Fibroblast of the aortic adventitia (primary cell): ENCODE data around the gene UHMK1. TPM values are rescaled to one million over a fixed set of nuclear protein-coding genes. Genes with fewer than 3 reads are reported as not detected.

Source experiments
- DNase-seq: peaks from one replicate; pipeline ENCODE4 v3.0.0-alpha.2; 2010; ENCODE audit warnings: low read depth
- H3K4me3 ChIP-seq: 2 replicates; pipeline ENCODE4 v1.5.1; 2011; ENCODE audit warnings: low read depth, mild to moderate bottlenecking, control low read depth, low read length, moderate library complexity
- small RNA-seq: library from RNA; depleted of rRNA; stranded (forward); fragments of <200 nt; gene quantifications from one replicate; pipeline ENCODE3, GENCODE V24; 2012
- total RNA-seq: library from RNA; depleted of rRNA; stranded (reverse); fragments of >200 nt; gene quantifications from 2 replicates; pipeline ENCODE4 v1.2.3, GENCODE V29; 2012; ENCODE audit warnings: low replicate concordance
- TF ChIP-seq, protein P1 (sequence below): IDR thresholded peaks from 2 replicates; pipeline ENCODE4 v1.5.1; 2011; ENCODE audit warnings: mild to moderate bottlenecking, low read length, control low read depth, inconsistent platforms; ENCODE audit not compliant: insufficient read depth

Gene UHMK1
- total RNA-seq, 1 donor: 74.3 TPM

DNA sequence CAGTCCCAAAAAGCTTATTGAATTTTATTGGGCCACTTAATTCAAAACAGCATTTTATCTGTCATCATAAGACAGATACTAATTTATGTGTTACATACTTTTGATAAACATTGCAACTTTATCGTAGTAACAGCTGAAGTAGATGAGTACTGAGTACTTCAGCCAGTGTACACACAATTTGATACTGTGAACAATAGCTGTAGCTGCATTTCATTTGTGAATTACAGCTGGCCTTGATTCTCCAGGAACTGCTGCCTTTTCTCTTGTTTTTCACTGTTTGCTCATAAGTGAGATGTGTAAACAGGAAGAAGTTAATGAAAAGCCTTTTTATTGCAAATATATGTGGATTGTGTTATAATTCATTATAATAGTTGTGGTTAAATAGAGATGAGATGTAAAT is 74.1 kb downstream of the UHMK1 start:
- TF ChIP-seq, protein P1, sequence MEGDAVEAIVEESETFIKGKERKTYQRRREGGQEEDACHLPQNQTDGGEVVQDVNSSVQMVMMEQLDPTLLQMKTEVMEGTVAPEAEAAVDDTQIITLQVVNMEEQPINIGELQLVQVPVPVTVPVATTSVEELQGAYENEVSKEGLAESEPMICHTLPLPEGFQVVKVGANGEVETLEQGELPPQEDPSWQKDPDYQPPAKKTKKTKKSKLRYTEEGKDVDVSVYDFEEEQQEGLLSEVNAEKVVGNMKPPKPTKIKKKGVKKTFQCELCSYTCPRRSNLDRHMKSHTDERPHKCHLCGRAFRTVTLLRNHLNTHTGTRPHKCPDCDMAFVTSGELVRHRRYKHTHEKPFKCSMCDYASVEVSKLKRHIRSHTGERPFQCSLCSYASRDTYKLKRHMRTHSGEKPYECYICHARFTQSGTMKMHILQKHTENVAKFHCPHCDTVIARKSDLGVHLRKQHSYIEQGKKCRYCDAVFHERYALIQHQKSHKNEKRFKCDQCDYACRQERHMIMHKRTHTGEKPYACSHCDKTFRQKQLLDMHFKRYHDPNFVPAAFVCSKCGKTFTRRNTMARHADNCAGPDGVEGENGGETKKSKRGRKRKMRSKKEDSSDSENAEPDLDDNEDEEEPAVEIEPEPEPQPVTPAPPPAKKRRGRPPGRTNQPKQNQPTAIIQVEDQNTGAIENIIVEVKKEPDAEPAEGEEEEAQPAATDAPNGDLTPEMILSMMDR: no peak
- DNase-seq: no peak
- no peak overlapping the region for H3K4me3 ChIP-seq

DNA sequence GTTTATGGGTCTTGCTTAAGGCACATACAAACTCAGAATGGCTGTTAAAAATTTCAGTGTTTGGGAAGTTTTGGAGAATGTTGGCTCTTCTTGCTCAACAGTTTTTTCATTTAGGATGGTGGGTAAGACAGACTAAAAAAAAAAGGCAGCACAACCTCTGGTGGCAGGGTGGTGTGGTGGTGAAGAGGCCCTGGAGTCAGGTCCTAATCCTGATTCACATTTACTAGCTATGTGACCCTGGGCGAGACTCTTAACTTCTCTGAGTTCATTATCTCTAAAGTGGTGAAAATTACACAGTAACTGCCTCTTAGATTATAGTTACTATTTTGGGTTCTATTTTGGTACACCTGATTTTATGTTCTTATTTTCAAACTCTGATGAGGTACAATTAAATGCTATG is 75.5 kb downstream of the UHMK1 start:
- TF ChIP-seq, protein P1: no peak
- no peak for DNase-seq
- H3K4me3 ChIP-seq: no peak overlapping the region

DNA sequence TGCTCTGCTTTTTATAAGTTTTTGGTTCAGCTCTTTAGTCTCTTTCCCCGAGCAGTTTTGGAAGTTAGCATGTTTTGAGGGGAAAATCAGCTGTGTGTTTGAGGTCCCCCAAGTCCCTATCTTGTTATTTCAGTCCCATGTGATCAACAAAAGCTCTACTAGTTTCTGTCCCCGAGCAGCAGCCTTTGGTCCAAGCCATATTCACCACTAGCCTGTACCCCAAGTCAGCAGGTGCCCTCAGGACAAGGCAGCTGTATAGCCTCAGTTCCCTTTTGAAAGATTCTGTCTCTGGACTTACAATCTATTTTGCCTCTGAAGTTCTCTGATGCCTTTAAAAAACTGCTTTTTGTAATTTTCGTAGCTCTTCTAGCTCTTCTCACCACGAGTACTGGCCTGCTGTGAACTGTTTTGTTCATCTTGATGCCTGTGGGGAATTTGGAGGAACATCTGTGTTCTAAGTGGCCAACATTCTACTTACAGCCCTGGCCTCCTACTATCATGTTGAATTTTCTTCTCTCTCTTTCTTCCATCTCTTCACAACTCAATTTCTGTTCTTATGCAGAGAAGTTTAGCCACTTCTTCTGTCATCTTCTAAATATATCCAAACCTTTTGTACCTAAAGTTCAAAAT is 80.6 kb downstream of the UHMK1 start:
- DNase-seq: no peak
- no peak overlapping the region for H3K4me3 ChIP-seq
- TF ChIP-seq, protein P1: no peak

DNA sequence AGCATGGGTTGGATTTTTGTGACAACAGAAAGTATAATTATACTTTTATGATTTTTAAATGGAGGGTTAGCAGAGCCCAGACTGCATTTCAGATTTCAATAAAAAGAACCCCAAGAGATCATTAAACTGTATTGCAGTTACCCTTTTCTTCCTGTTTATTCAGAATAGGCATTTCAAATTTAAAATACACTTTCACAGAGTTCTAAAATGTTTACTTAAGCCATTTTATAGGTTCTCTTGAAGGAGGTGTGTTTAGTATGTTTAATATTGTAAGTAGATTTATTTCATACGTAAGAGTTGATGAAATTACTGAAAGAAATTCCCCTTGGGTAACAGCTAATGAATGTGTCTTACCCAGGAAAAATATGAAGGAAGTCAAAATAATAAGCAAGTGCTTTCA is 81.3 kb downstream of the UHMK1 start:
- no peak overlapping the region for H3K4me3 ChIP-seq
- TF ChIP-seq, protein P1: no peak
- DNase-seq: no peak

Small RNA genes lying within 50 kb of the gene (small RNA-seq; reads per million reads assigned to genes)
- not detected for gene UQCRBP2

Other genes starting within 250 kb of the UHMK1 start
- not detected in 2 replicates for gene SPATA46, start 121.0 kb upstream of the UHMK1 start, total RNA-seq
- 0.09 TPM in 1 of 2 replicates, not detected in the other for gene C1orf226, start 116.1 kb upstream of the UHMK1 start, total RNA-seq
- gene SH2D1B, start 85.7 kb upstream of the UHMK1 start, total RNA-seq: under 0.01 TPM in 1 of 2 replicates, not detected in the other
- gene UAP1, start 63.9 kb downstream of the UHMK1 start, total RNA-seq: 109 and 112 TPM in 2 replicates
- gene DDR2, start 134.6 kb downstream of the UHMK1 start, total RNA-seq: 356 and 379 TPM in 2 replicates